Activated CD4-positive, alpha-beta T cell treated with anti-CD3 and anti-CD28 coated beads, Interleukin-2, amount 50 U/mL, for 48 hours (primary cell): Measurements from ENCODE around the gene FGF1.
A peak's percentile ranks its signal among the peaks of the same experiment; 100 is the strongest.

Source experiments
- DNase-seq, 2 experiments: peaks; one replicate each; pipeline ENCODE4 v3.0.0-alpha.2; 2020

FGF1 gene

GRCh38 chr5:142568283-142568995 lies 117.5 kb downstream of the FGF1 start:
- DNase-seq, result no peak

DNA sequence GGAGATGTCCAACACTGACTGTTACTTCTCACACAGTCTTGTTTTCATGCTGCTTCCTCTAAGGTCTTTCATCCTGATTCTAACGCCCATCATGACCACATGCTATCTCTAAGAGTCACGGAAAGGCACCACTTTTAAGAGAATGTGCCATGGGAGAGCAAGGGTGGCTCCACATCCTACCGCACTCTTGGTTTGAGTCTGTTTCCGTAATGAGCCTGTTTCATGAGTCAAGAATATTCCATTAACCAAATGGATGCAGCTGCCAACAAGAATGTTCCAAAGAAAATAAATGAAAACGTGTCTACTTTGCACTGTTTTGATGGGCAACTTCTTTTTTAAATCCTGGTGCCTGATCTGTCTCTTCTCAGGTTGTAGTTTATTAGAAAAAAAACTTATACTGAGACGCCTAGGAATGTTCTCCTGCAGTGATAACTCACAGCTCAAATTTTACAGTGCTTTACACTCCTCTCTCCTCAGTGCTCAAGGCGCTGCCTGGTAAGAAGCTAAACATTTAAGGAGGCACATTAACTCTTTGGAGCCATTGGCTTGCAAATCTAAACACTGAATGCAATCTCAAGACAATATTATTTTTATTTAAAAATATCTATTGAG lies 124.3 kb downstream of the FGF1 start:
- DNase-seq, result no peak

GRCh38 chr5:142561029-142561428 lies 124.9 kb downstream of the FGF1 start:
- DNase-seq, result no peak

DNA sequence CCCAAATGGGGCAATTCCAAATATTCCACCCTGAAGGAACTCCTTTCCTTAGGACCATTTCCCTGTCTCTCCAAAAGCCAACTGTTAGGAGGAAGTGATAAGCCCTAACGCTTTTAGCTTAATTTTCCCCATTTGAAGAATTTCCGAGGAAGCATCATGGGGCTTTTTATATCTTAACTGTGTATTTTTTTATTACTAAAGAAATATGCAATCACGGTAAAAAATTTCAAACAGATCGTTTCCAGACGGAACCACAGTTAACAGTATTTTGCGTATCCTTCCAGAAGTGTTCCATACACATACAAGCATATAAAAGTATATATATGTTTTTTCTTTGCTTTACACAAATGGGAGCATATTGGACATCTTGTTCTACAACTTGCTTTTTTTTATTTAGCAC lies 133.8 kb downstream of the FGF1 start:
- no peak for DNase-seq

DNA sequence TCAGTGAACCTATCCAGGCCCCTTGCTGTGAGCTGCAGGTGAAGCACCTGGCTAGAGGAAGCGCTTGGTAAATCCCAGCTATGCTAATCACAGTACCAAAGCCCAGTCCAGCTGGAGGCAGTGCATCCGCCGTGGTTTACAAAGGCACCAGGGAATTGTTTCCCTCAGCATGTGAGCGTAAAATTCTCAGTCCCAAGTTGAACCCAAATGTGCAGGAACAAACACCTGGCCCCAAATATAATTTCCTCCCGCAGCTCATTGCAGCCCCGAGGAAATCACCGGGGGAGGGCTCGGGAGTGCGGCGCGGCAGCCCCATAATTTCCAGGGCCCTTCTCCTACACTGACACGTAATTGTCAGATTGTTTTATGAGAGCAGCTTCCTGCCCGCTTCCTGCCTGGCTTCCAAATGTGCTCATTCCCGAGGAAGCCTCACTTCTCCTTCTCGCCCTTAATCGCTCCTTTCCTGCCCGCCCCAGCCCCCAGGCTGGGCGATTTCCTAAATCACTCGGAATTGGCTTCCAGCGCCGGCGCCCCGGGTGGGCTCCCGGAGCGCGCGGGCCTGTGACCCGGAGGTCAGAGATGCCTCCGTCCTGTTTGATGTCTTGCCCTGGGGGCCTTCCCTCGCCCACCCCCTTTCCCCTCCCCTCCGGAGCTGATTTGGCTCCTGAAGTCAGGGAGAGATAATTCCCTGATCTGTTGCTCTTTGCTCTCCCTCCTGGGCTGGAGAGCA lies 134.4 kb downstream of the FGF1 start:
- no peak for DNase-seq

DNA sequence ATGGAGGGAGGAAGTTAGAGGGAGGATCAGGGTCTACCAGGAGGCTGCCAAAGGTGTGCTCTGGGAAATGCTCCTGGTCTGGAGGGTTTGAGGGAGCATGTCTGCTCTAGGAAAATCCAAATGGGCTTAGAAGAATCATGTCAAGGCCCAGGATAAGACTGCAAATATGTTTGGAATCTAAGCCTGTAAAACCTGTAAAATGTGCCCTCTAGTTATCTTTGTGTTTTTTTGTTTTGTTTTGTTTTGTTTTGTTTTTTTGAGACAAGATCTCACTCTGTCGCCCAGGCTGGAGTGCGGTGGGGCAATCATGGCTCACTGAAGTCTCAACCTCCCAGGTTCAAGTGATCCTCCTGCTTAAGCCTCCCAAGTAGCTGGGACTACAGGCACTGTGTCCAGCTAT lies 135.4 kb downstream of the FGF1 start:
- no peak for DNase-seq

DNA sequence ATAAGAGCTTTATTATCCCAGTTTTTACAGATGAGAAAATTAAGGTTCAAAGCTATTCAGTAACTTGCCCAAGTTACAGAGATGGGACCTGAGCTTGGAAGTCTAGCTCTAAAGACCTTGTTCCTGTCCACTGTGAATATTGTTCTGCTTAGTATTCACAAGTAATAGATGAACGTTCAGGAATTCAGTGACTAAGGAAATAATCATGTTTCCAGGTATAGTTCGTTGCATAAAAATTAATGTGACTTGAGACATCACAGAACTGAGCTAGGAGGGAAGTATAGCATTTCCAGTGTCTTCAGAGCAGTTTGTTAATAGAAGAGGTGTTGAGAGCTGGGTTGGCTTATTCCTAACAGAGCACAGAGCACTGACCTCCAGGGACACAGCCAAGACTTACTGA lies 136.1 kb downstream of the FGF1 start:
- no peak for DNase-seq

- peak; percentile 24 to 30 for DNase-seq
These were observed 137.1 kb downstream of the FGF1 start for GRCh38 chr5:142548739-142549275.

DNA sequence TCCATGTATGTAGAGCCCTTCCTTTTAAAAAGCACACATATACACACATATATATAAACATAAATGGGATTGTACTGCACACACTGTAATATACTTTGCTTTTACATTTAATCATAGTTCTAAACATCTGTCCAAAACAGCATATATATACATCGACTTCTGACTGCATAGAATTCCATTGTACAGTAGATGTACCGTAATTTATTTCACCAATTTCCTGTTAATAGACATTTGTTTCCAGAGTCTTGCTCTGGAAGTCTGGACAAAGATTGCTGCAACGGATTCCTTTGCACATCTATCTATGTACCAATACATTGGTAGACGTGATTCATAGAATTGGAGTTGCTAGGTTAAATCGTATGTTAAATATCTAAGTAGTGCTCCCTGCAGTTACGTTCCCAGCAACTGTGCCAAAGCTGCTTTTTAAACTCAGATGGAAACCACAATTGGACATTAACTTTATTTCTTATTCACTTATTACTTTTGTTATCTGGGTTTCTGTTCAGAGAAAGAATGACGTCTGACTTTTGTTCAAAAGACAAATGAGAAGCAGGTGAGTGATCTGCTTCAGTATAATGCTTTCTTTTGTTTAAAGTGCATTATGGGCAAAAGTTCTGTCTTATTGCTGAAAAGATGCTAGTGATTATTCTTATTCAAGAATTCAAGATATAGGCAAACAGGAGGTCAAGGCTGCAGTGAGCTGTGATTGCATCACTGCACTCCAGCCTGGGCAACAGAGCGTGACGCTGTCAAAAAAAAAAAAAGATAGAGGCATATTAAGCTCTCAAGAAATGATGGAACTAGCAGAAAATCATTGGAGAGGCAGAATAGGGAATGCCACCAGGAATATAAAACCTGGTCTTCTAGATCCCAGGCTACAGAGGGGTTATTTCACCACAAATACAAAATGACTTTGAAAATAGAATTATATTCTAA lies 138.2 kb downstream of the FGF1 start:
- DNase-seq, result no peak

DNA sequence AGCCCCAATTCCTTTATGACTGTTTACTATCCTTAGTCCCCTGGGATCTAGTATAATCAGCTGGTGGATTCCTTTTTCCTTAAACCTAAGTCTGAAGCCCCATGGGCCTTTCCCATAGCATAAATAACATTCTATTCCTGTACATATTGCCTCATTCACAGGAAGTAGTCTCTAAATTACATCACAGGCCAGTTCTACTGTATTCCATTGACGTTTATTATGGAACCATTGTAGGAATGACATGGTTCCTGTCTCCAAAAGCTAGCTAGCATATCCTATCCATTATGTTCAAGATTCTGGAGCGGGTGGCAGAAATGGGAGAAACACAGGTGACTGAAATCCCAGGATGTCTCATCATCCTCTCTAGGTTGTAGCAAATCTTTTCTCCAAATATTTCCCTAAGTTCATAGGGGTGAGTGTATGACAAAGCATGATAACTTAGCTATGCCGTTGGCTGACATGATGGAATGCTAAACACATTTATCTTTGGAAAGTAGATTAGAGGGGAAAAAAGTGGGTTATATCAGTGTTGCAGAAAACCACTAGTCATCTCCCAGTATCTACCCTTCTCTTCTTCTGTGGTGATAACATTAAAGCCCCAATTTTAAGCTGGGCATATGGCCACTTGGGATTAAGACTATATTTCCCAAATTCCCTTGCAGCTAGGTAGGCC lies 140.1 kb downstream of the FGF1 start:
- DNase-seq, result no peak

DNA sequence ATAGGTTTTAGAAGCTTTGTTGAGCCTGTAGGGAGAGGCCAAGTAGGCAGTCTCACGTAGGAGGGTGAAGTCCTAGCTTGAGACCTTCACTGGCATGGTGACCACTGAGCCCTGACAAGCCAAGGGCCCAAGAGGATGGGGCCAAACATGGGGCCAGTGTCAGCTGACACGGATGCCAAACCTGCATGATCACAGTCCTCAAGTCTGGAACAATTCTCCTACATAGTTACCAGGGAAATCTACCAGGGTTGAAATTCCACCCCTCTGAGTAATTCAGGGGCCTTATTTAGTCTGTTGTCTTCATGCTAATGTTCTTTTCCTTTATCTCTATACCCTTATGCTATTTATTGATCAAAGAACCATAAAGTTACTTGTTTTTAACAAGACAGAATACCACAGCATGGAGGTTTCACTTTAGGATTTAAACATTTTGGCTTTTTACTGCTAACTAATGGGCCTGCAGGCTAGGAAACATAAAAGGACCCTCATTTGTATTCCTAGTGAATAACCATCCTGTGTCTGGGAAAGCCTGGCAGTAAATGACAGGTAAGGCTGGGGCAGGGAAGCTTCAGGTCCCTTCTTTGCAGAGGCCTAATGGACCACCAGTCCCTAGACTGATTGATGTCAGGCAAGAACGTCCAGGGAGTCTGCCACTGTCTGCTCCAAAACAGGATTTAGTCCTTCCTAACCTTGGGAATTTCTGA lies 140.8 kb downstream of the FGF1 start:
- DNase-seq, result no peak

DNA sequence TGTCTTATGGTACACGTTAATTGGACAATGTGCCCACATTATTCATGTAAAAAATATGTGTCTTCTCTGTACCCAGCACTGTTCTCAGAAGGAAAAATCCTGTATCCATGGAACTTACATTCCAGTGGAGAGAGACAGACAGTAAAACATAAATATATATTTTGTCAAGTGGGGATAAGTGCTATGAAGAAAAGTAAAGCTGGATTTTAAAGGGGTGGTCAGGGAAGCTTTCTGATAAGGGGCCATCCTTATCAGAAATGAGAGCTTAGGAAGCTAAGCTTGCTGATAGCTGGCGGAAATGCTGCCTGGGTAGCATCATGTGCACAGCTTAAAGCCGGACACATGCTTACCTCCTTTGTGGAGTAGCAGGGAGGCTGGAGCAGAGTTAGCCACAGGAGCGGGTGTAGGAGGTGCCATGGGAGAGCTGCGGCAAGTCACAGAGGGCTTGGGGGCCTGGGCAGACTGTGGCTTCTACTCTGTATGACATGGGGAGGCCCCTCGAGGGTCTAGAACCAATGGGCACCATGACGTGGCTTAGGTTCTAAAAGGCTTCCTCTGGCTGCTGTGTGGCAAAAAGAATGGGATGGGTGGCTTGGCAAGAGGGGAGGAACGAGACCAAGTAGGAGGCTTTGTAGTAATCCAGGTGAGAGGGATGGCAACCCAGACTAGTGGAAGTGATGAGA lies 141.7 kb downstream of the FGF1 start:
- DNase-seq, result no peak

DNA sequence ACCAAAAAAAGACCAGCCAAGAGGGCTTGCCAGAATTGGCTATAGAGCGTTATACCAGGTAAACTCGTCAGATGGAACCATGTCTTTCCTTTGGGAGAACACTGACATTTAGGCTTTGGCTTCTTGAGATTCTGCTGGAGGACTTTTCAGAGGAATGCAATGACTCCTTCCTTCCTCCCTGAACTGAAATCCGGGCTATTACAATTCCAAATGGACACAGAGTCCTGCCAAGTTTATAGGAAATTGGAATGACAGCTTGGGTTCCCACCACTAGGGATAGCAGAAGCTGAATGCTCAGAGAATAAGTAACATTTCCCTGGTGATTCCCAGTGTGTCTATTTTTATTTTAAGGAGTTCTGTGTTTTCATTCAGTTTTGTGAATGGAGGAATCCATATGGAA lies 143.0 kb downstream of the FGF1 start:
- no peak for DNase-seq
